Kidney capillary endothelial cell (primary cell): Measurements from ENCODE around the gene NT5C3B.
A peak's percentile ranks its signal among the peaks of the same experiment; 100 is the strongest.
"Not testable (repeated sequence)": the region's sequence is repeated elsewhere in the genome, so short reads cannot be mapped to it uniquely, and the experiment has no call there.

Experiments
- DNase-seq: peaks from one replicate; pipeline ENCODE4 v3.0.0-alpha.2; 2018; ENCODE audit warnings: low spot score

NT5C3B gene

GRCh38 chr17:41839448-41839847, 3.4 kb upstream of the NT5C3B start:
- DNase-seq = not testable (repeated sequence)

DNA sequence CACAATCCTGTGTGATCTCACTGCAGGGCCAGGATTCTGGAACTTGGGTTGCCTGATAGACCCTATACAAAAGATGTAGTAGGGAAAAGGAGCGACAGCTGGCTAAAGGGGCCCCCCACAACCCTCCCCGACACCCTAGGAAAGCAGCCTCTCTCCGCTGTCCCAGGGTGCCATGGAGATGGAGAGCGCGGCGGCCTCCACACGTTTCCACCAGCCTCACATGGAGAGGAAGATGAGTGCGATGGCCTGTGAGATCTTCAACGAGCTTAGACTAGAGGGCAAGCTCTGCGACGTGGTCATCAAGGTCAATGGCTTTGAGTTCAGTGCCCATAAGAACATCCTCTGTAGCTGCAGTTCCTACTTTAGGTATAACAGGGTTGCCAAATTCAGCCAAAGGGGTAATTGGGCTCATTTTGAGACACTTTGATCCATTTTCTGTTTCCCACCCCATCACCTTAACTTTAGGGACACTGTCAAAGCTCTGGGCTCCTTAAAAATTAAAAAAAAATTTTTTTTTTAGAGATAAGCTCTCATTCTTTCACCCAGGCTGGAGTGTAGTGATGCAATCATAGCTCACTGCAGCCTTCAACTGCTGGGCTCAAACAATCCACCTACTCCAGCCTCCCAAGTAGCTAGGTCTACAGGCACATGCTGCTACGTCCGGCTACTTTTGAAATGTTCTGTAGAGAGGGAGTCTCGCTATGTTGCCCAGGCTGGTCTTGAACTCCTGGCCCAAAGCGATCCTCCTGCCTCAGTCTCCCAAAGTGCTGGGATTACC, 1.9 kb upstream of the NT5C3B start, which contains the start of gene KLHL10:
KLHL10 (plus strand) TSS at position 65 of the 778 bp plus-strand sequence; CDS start at position 173, 108 bp downstream.
- no peak for DNase-seq

DNA sequence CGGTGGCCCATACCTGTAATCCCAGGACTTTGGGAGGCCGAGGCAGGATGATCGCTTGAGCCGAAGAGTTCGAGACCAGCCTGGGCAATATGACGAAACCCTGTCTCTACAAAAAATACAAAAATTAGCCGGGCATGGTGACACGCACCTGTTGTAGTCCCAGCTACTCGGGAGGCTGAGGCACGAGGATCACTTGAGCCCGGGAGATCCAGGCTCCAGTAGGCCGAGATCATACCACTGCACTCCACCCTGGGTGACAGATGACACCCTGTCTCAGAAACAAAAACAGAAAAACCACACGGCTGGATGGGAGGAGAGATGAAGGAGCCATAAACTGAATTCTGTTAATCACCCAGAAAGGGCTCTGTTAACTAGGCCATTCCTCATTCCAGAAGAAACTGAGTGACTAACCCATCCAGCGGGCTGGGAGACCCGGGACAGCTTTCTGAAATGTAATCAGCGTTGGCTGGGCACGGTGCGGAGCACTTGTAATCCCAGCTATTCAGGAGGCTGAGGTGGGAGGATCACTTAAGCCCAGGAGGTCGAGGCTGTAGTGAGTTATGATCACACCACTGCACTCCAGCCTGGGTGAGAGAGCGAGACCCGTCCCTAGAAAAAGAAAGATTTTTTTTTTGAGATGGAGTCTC, 641 bp upstream of the NT5C3B start:
- DNase-seq = no peak

DNA sequence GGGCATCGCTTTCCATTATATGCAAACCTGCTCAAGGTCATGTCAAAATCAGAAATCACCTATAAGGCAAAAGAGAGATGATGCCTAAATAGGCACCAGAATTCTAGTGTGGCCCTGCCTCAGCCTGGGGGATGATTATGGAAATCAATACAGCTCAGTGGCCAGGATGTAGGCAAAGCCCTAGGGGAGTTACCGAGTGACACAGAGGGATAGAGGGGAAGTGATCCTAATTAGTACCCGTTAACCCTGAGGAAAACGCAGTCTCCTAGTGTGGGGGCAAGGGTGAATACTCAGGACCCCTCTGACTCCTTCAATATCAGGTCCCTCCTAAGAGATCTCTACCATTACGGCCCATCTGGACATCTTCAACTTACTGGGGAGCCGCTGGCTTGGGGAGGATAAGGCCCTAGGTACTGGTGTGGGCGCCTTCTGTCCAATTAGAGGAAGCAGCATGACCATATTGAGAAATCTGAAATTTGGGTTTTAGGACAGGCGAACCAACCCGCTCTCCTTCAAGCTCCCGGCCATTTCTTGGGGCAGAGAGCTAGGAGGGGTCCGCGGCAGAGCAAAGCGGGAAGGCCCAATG, 725 bp downstream of the NT5C3B start:
- DNase-seq = no peak

- DNase-seq = not testable (repeated sequence)
These were observed 6.1 kb downstream of the NT5C3B start for GRCh38 chr17:41829961-41830360.

GRCh38 chr17:41825175-41825845, 10.7 kb downstream of the NT5C3B start:
- no peak for DNase-seq

GRCh38 chr17:41824086-41824485, 11.9 kb downstream of the NT5C3B start:
- DNase-seq = no peak

GRCh38 chr17:41823580-41823979, 12.5 kb downstream of the NT5C3B start:
- no peak for DNase-seq

GRCh38 chr17:41823141-41823524, 12.9 kb downstream of the NT5C3B start:
- DNase-seq = no peak

- DNase-seq = no peak
These were observed 13.6 kb downstream of the NT5C3B start for GRCh38 chr17:41822216-41823140.

DNA sequence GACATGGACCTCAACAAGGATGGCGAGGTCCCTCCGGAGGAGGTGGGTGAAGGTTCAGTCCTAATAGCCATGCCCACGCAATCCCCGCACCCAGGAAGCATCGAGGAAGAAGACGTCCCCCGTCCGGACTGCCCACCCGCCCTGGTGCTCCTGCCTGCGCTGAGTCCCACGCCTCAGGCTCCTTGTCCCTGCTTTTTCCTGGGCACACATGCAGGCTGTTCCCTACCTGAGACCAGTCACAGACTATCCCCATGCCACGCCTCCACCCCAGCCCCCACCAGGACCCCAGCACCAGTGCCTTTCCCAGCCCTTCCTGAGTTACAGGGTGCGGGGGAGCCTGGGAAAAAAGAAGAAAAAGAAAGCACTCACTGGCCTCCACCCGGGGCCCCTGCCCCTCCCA, 14.3 kb downstream of the NT5C3B start:
- DNase-seq = no peak

DNA sequence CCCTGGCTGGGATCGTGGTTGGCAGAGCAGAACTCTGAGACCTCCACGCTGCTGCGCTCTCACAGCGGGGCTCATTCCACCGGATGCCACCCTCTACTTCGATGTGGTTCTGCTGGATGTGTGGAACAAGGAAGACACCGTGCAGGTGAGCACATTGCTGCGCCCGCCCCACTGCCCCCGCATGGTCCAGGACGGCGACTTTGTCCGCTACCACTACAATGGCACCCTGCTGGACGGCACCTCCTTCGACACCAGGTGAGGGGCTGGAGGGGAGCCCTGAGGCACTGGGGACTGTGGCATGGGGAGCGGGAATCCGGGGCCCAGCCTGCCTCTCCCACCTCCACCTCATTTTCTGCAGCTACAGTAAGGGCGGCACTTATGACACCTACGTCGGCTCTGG, 18.0 kb downstream of the NT5C3B start:
- DNase-seq = no peak

GRCh38 chr17:41816637-41817320, 19.3 kb downstream of the NT5C3B start:
- no peak for DNase-seq

DNA sequence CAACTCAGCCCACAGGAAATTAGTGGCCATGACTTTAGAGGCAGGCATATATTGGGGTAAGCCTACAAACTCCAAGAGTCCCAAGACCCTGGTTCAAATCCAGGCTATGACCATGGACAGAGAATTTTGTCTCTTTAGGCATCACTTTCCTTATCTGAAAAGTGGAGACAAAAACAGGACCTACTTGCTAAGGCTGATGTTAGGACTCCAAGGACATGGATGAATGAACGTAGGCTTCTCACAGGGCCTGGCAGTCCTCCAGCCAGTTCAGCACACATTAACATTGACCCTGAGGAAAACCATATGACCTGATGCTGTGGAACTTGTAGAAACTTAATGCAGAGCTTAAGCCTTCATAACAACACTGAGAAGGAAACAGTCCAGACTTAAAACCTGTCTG, 21.8 kb downstream of the NT5C3B start:
- DNase-seq = no peak

GRCh38 chr17:41813699-41814124, 22.3 kb downstream of the NT5C3B start:
- no peak for DNase-seq

GRCh38 chr17:41813152-41813680, 22.8 kb downstream of the NT5C3B start:
- DNase-seq = no peak

DNA sequence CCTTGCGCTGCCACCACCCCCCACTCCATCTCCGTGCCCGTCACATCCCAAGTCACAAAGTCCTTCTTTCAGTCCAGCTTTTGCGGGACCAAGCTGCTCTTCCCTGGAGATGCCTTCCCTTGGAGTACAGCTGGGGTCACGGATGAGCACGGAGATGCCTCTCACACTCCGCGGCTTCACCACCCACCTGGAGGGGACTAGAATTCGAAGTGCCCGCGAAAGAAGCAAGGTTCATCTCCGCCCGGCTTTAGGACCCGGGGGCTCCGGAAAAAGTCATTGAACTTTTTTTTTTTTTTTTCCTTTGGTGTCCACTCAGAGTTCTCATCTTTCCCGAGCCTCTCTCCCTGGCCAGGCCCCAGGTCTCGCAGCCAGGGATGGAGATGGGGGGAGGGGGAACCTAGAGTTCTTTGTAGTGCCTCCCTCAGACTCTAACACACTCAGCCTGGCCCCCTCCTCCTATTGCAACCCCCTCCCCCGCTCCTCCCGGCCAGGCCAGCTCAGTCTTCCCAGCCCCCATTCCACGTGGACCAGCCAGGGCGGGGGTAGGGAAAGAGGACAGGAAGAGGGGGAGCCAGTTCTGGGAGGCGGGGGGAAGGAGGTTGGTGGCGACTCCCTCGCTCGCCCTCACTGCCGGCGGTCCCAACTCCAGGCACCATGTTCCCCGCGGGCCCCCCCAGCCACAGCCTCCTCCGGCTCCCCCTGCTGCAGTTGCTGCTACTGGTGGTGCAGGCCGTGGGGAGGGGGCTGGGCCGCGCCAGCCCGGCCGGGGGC, 23.5 kb downstream of the NT5C3B start, which contains the start of gene FKBP10:
FKBP10 (plus strand) TSS at position 624 of the 771 bp plus-strand sequence; CDS start at position 655, 31 bp downstream.
- peak; percentile 64 for DNase-seq

DNA sequence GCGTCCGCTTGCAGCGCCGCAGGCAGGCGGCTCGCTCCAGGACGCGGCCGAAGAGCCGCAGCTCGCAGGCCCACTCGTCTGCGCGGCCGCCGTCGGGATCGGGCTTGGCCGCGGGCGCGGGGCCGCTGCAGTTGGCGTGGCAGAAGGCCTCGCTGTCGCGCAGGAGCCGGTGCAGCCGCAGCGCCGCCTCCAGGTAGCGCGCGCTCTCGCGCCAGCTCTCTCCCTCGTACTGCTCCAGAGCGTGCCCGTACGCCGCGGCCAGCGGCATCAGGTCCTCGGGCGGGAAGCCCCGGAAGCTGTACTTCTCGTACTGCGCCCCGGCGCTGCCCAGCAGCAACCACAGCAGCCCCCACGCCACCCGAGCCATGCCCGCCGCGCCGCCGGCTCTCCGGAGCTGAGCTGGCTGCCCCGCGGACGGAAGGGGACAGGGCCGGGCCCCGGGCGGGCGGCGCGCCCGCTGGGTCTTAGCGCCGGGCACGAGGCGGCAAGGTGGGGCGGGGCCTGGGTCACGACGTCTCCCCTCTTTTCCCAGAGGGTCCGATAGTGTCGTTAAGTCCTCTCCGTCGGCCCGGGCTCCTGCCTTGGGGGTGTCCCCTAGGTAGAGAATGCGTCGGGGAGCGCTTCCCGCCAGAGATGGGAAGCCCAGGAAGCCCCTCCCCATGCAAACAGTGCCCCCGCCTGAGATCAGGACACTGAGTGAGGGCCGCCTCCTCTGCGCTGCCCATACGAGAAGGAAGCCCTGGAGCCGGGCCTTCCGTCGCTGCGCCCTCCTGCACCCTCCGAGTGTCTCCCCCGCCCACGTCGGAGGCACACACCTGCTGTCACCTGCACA, 24.3 kb downstream of the NT5C3B start, which contains the start of gene P3H4:
P3H4 (minus strand) TSS at position 401 of the 832 bp plus-strand sequence; CDS start at position 367, 34 bp downstream.
- DNase-seq = peak; percentile 63
